ENCODE data around the gene MAP3K5.

Gene MAP3K5

GRCh38 chr6:136571065-136571464 lies 221.2 kb downstream of the MAP3K5 start:
- no peak for DNase-seq (ENCODE audit: low spot score)

GRCh38 chr6:136568129-136568528 lies 224.1 kb downstream of the MAP3K5 start:
- DNase-seq (ENCODE audit: low spot score) = no peak

- no peak for DNase-seq (ENCODE audit: low spot score)
These were observed 224.6 kb downstream of the MAP3K5 start for GRCh38 chr6:136567688-136568087.

- no peak for DNase-seq (ENCODE audit: low spot score)
These were observed 225.4 kb downstream of the MAP3K5 start for GRCh38 chr6:136566851-136567250.

- DNase-seq (ENCODE audit: low spot score) = no peak
These were observed 226.2 kb downstream of the MAP3K5 start for GRCh38 chr6:136566007-136566487.

- no peak for DNase-seq (ENCODE audit: low spot score)
These were observed 228.1 kb downstream of the MAP3K5 start for GRCh38 chr6:136564180-136564579.

GRCh38 chr6:136563386-136564152 lies 228.7 kb downstream of the MAP3K5 start:
- DNase-seq (ENCODE audit: low spot score) = no peak

GRCh38 chr6:136562211-136562610 lies 230.1 kb downstream of the MAP3K5 start:
- DNase-seq (ENCODE audit: low spot score) = no peak

GRCh38 chr6:136553166-136553787 lies 239.0 kb downstream of the MAP3K5 start:
- no peak for DNase-seq (ENCODE audit: low spot score)

- no peak for DNase-seq (ENCODE audit: low spot score)
These were observed 240.2 kb downstream of the MAP3K5 start for GRCh38 chr6:136552054-136552453.

GRCh38 chr6:136551103-136551502 lies 241.2 kb downstream of the MAP3K5 start:
- no peak for DNase-seq (ENCODE audit: low spot score)

GRCh38 chr6:136550330-136551071 lies 241.8 kb downstream of the MAP3K5 start, which contains the start of gene MAP7:
TSS of gene MAP7 (minus strand) at chr6:136550422. CDS start at chr6:136550408, 14 bp downstream.
- DNase-seq (ENCODE audit: low spot score) = peak; percentile 61

GRCh38 chr6:136550045-136550329 lies 242.3 kb downstream of the MAP3K5 start:
- DNase-seq (ENCODE audit: low spot score) = peak; percentile 38

GRCh38 chr6:136549300-136550044 lies 242.8 kb downstream of the MAP3K5 start:
- DNase-seq (ENCODE audit: low spot score) = no peak

- DNase-seq (ENCODE audit: low spot score) = no peak
These were observed 243.5 kb downstream of the MAP3K5 start for GRCh38 chr6:136548582-136549299.

- no peak for DNase-seq (ENCODE audit: low spot score)
These were observed 244.4 kb downstream of the MAP3K5 start for GRCh38 chr6:136547871-136548270.

GRCh38 chr6:136547336-136547735 lies 244.9 kb downstream of the MAP3K5 start:
- no peak for DNase-seq (ENCODE audit: low spot score)

GRCh38 chr6:136546331-136546730 lies 245.9 kb downstream of the MAP3K5 start:
- DNase-seq (ENCODE audit: low spot score) = no peak

GRCh38 chr6:136544326-136544725 lies 248.0 kb downstream of the MAP3K5 start:
- DNase-seq (ENCODE audit: low spot score) = no peak

- DNase-seq (ENCODE audit: low spot score) = no peak
These were observed 250.9 kb downstream of the MAP3K5 start for GRCh38 chr6:136541395-136541794.

GRCh38 chr6:136539967-136540652 lies 252.2 kb downstream of the MAP3K5 start:
- DNase-seq (ENCODE audit: low spot score) = no peak

All from HuH-7.5 (cell line).